Prostate gland (tissue), 2 donors: ENCODE results near the gene FLRT1.

Source experiments
- CTCF ChIP-seq, 4 experiments: fragments of 200-600 bp in 2 of 4; fragments of 450-650 bp in 2 of 4; sonication (generic) in 2 of 4; IDR thresholded peaks; 1 replicate in 3 of 4; 2 replicates in 1 of 4; pipeline ENCODE4 v1.5.1; 2016 to 2019; ENCODE audit warnings: antibody characterized with exemption in 4 of 4, mild to moderate bottlenecking in 2 of 4, moderate library complexity in 2 of 4
- POLR2AphosphoS5 ChIP-seq: sonication (generic); formaldehyde crosslinking; IDR thresholded peaks from one replicate; pipeline ENCODE4 v1.6.1; 2017; ENCODE audit warnings: antibody characterized with exemption

- no peak for TF ChIP-seq CTCF (IDR thresholded peaks at IDR 0.05)
- TF ChIP-seq POLR2AphosphoS5, result no peak
These were observed 34.0 kb upstream of the FLRT1 start for GRCh38 chr11:64001484-64002420.
